ENCODE results near the gene IFT43.

DNA sequence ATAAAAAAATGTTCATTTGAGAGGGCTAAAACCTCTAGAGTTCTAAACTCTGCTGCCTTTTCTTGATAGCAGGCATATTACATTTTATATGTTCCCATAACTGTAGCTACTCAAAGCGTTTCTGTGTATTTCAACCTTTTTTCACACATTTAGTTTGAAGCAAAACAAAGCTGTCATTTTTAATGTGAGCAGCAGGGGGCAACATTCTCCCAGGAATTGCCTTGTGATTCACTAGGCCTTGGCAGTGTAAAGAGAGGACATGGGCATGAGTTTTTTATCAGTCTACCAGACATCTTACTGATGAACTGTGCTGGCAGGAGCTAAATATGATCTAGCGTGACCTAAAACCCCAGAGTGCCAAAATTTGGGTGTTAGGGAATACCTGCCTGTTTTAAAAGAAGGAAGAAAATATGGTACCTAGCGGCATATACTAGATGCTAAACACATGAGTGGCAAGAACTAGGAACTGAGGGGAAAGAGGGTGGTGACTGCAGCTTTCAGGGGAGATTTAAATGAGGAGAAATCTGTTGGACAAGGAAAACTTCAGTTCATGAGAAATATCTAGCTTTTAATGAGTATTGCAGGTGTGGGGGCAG is 65.3 kb downstream of the IFT43 start:
- no peak for TF ChIP-seq POLR2A (IDR thresholded peaks at IDR 0.05)
- TF ChIP-seq, protein P1, sequence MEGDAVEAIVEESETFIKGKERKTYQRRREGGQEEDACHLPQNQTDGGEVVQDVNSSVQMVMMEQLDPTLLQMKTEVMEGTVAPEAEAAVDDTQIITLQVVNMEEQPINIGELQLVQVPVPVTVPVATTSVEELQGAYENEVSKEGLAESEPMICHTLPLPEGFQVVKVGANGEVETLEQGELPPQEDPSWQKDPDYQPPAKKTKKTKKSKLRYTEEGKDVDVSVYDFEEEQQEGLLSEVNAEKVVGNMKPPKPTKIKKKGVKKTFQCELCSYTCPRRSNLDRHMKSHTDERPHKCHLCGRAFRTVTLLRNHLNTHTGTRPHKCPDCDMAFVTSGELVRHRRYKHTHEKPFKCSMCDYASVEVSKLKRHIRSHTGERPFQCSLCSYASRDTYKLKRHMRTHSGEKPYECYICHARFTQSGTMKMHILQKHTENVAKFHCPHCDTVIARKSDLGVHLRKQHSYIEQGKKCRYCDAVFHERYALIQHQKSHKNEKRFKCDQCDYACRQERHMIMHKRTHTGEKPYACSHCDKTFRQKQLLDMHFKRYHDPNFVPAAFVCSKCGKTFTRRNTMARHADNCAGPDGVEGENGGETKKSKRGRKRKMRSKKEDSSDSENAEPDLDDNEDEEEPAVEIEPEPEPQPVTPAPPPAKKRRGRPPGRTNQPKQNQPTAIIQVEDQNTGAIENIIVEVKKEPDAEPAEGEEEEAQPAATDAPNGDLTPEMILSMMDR (IDR thresholded peaks at IDR 0.05), result peak; percentile 51 to 85 (median 76)

Measured in breast epithelium (tissue), 3 donors.